HG02973 (cell line): ENCODE results near the gene SYNE3.

Source experiments
- ATAC-seq: cut with Tn5 transposase; IDR thresholded peaks from one replicate; pipeline ENCODE4 v1.9.1; 2021; ENCODE audit warnings: moderate library complexity; ENCODE audit not compliant: unreplicated experiment

SYNE3 gene

DNA sequence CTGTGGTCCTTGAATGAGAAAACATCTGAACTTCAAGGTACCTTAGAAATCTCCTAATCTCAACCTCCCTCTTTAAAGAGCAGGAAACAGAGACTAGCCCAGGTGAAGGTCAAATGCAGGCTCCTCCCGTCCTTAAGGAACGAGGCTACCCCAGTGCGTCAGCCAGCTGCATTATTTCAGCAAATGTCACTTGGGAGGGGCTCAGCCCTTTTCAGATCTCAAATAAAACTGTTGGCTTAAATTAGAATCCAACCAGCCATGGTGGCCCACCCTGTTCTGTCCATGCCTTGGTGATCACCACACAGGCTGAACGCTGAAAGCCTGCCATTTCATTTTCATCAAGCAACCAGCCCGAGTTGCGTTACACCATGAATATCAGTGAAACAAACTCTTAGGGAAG, 7.0 kb downstream of the SYNE3 start:
- no peak for ATAC-seq

DNA sequence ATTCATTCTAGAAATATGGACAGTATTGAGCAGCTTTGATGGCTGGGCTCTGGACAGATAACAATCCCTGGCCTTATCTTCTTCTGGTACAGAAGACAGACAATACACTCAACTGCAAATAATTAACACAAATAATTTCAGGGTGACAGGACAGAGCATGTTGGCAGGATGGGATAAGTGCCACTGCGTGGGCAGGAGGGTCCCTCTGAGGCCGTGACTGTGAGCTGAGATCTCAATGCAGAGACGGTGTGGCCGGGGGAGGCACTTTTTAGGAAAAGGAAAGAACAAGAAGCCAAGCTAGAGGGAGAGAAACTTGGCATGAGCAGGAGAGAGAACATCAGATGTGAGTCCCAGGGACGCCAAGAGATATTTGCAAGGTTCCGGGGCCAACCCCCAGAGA, 8.1 kb downstream of the SYNE3 start:
- no peak for ATAC-seq

DNA sequence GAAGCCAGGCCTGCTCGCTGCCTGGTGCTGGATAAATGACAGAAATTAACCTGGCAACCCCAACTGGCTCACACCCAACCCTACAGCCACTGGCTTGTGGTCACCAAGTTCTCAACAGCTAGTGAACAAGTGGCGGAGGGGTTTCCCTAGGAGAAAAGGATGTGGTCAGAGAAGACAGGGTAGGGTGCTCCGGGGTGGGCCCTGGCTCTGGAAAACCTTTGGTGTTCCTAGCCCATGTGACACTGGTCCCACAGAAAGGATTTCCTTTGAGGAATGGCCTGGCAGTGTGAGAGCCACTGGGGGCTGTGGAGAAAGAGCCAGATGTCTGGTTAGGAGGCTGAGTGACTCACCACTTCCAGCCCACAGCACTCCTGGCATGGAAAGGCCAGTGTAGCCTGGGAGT, 8.7 kb downstream of the SYNE3 start:
- ATAC-seq = no peak

GRCh38 chr14:95507174-95507573, 9.3 kb downstream of the SYNE3 start:
- ATAC-seq = no peak

- peak; percentile 27 for ATAC-seq
These were observed 11.3 kb downstream of the SYNE3 start for GRCh38 chr14:95505030-95505589.

- ATAC-seq = peak; percentile 34
These were observed 12.1 kb downstream of the SYNE3 start for GRCh38 chr14:95504135-95505029.

DNA sequence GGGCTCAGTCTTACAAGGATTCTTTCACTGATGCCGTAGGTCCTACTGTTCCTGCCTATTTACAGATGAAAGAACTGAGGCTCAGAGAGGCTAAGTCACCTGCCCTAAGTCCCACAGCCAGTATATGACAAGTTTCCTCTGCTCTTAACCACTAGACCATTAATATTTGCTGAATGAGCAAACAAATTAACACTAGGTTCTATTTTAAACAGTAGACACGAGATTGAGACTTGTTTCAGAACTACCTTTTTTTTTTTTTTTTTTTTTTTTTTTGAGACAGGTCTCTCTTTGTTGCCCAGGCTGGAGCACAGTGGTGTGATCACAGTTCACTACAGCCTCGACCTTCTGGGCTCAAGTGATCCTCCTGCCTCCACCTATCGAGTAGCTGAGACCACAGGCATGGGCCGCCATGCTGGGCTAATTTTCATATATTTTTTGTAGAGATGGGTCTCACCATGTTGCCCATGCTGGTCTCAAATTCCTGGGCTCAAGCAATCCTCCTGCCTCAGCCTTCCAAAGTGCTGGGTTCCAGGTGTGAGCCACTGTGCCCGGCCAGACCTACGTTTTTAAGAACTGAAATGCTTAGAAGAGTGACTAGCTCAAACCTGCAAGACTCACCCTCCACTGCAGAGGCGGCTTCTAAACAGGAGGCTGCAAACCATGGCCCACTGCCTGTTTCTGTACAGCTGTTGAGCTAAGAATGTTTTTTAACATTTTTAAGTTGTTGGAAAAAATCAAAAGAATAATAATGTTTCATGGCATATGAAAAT, 12.9 kb downstream of the SYNE3 start:
- ATAC-seq = peak; percentile 45

- ATAC-seq = no peak
These were observed 14.0 kb downstream of the SYNE3 start for GRCh38 chr14:95502381-95502950.

DNA sequence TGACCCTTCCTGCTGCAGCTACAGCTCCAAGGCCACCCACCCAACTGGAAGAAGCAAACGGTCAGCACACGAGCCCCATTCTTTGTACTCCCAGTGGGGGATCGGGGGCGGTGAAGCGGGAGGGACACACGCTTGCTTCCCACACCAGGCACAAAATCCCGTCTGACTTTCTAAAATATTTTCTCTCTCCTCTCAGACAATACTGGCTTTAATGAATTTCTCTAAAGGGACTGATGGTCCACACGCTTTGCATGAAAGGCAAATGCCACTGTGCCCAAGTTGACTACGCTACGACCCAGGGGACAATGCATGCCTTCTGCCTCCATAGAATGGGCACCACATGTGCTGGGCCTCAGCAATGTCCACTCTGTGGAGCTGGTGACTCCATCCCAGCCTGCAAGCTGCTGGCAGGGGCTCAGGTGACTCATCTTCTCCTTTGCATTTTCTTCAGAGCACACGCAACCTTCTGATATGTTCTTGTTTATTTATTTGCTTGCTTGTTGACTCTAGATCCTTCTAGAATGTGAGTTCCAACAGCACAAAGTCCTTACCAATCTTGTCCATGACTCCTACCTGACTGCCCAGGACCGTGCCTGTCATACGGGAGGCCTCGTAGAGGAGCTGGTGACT, 15.6 kb downstream of the SYNE3 start:
- ATAC-seq = no peak

- no peak for ATAC-seq
These were observed 16.2 kb downstream of the SYNE3 start for GRCh38 chr14:95500201-95500681.

DNA sequence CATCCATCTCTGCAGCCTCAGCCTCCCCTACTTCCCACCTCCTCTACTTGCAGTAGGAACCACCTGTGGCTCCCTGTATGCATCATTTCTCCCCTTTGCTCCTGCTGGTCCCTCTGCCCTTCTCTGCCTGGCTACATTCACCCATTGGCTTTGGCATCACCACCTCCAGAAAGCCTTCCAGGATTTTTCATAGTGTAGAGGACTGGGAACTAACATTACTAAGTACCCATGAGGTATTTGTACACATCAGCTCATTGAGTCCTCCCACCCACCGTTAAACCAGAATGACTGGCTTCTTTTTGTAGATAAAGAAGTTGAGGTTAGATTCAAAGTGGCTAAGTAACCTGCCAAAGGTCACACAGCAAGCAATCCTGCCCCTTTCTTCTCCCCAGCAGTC, 17.1 kb downstream of the SYNE3 start:
- no peak for ATAC-seq

DNA sequence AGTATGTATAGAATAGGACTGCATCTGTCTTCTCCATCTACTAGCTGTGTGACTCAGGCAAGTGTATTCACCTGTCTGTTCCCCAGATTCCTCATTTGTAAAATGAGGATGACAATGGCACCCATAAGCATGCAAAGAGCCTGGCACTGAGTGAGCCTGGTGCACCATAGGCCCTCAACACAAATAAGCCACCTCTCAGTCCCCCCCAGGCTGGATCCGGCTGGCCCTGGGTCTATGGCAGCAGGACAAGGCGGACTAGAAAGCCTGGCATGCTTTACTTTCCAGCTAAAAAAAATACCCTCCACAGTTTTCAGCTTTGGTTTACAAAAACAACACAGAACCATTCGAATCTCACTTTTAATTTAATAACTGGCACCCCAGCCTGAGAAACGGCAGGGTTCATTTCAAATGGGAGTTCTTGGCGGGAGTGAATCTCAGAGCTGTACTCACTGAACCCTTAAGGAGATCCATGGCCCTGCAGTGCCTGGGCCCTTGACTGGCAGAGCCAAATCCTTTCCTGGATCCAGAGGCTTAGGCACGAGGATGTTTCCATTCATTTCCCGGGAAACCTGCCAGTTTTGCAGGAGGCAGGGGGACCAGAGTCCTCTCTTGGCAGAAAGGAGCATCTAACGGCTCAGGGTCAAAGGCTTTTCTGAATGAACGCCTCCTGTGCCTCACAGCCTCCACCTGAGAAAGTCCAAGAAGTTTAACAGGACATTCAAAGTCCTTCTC, 17.7 kb downstream of the SYNE3 start:
- no peak for ATAC-seq

DNA sequence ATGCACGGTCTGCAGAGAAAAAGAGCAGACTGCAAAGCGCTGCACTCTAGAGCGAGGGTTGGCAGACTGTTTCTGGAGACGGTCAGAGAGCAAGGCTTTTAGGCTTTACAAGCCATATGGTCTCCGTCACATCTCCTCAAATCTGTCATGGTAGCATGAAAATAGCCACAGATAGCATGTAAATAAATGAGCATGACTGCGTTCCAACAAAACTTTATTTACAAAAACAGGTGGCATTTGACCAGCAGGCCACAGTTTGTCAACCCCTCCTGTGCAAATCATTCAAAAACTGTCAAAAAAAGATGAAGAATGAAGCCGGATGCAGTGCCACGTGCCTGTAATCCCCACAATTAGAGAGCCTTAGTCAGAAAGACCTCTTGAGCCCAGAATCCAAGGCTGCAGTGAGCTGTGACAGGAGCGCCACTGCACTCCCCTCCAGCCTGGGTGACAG, 18.9 kb downstream of the SYNE3 start:
- no peak for ATAC-seq

DNA sequence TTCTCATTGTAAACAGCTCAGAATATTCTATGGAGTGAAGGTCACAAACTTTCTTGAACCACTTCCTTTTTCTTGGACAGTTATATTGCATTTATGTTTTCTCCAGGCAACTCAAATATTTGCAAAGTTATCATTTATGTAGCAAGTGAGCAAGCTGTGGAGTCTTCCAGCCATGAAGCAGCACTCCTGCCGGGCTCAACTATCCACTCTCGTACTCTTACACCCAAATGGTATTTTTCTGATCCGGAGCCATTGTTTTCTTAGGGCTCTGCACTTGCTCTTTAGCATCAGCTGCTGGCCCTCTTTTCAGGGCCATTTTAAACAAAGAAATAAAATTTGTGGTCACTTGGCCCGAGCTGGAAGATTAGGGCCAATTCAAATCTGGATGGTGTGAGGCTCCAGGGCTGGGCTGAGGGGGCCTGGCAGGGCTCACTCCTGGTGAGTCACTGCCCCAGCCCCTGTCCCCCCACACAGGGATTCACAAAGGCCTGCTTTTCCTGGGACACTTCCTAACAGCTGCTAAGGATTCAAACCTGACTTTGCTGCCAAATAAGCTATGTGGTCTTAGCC, 19.7 kb downstream of the SYNE3 start:
- no peak for ATAC-seq

DNA sequence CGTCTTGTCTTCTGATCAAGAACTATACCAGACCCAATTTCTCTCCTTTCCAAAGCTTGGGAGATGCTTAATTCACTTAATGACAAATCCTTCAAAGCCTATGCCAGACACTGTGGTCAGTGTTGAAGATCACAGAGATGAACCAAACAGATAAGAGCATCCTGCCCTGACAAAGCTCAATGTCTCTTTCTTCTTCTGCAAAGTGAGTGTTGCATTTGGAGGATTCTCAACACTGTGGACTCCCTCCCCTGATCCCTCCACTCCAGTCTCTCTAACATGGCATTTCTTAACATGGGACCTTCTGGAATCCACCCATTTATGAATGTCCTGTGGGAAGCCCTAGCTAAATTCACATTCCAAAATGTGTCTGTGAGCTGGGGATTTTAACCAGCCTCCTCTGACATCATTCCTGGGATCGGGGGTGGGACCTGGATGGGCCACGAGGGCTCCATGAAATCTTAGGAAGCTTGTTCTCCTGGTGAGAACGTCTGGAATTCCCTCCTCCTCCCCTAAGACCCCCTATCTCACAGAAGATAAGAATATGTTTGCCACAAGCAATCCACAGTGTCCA, 20.3 kb downstream of the SYNE3 start:
- peak; percentile 11 for ATAC-seq

- peak; percentile 91 for ATAC-seq
These were observed 20.9 kb downstream of the SYNE3 start for GRCh38 chr14:95495538-95496025.

DNA sequence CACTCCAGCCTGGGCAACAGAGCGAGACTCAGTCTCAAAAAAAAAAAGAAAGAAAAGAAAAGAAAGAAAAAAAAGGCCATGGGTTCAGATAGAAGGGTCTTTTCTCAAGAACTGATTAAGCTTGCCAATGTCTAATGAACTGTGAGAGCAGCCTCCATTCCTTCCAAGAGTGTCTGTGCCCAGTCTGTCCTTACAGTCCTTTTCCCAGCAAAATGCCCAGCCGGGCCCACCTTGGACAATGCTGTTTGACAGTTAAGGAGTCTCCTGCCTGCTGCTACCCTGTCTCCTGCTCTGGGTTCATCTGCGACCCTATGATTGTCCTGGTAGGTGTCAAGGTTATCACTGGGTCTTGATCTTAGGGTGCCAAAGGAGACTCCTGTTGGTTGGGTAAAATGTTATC, 21.4 kb downstream of the SYNE3 start:
- ATAC-seq = no peak

DNA sequence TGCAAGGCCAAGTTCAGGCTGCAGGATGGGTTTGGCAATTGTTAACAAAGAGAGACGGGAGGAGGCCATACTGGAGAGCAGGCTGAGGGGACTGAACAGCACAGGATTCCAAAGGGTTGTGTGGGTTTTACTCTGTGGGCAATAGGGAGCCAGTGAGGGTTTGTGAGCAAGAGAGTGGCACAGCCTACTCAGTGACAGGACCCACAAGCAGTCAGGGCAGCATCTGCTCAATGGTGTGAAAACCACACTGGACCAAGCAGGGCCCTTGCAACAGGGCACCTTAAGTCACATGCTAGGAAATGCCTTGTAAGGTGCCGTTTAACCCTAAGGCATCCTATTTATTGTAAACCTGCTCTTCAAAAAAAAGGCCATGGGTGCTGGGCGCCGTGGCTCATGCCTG, 22.0 kb downstream of the SYNE3 start:
- ATAC-seq = no peak

- ATAC-seq = no peak
These were observed 22.5 kb downstream of the SYNE3 start for GRCh38 chr14:95493976-95494375.
